GM21447 (cell line): ENCODE results near the gene TNS3.

ENCODE experiments used
- ATAC-seq: cut with Tn5 transposase; IDR thresholded peaks from one replicate; pipeline ENCODE4 v1.9.1; 2021; ENCODE audit not compliant: unreplicated experiment

The TNS3 gene

GRCh38 chr7:47438411-47439029 is 143.4 kb downstream of the TNS3 start:
- no peak for ATAC-seq

GRCh38 chr7:47435889-47436312 is 146.0 kb downstream of the TNS3 start:
- ATAC-seq = no peak

- no peak for ATAC-seq
Observed at GRCh38 chr7:47433564-47433895, 148.4 kb downstream of the TNS3 start.

GRCh38 chr7:47432671-47433563 is 149.0 kb downstream of the TNS3 start:
- no peak for ATAC-seq

- no peak for ATAC-seq
Observed at GRCh38 chr7:47430422-47430821, 151.5 kb downstream of the TNS3 start.

- ATAC-seq = no peak
Observed at GRCh38 chr7:47428768-47429472, 153.0 kb downstream of the TNS3 start.

GRCh38 chr7:47428052-47428767 is 153.7 kb downstream of the TNS3 start:
- ATAC-seq = no peak

- no peak for ATAC-seq
Observed at GRCh38 chr7:47427051-47427643, 154.8 kb downstream of the TNS3 start.

GRCh38 chr7:47424523-47424922 is 157.4 kb downstream of the TNS3 start:
- no peak for ATAC-seq

GRCh38 chr7:47423196-47423595 is 158.7 kb downstream of the TNS3 start:
- no peak for ATAC-seq

GRCh38 chr7:47422611-47423010 is 159.3 kb downstream of the TNS3 start:
- no peak for ATAC-seq

GRCh38 chr7:47421456-47421855 is 160.5 kb downstream of the TNS3 start:
- ATAC-seq = no peak

GRCh38 chr7:47420122-47420780 is 161.7 kb downstream of the TNS3 start:
- ATAC-seq = no peak

- ATAC-seq = no peak
Observed at GRCh38 chr7:47419471-47419870, 162.4 kb downstream of the TNS3 start.

GRCh38 chr7:47418601-47419309 is 163.2 kb downstream of the TNS3 start:
- no peak for ATAC-seq

GRCh38 chr7:47416492-47417480 is 165.1 kb downstream of the TNS3 start:
- no peak for ATAC-seq

- no peak for ATAC-seq
Observed at GRCh38 chr7:47415318-47416212, 166.3 kb downstream of the TNS3 start.
